ENCODE data around the gene SOCS4. TPM values are rescaled to one million over a fixed set of nuclear protein-coding genes. Genes with fewer than 3 reads are reported as not detected.
"Not testable (repeated sequence)": the region's sequence is repeated elsewhere in the genome, so short reads cannot be mapped to it uniquely, and the experiment has no call there.

SOCS4 gene
- total and polyA plus RNA-seq, 2 of the 13 experiments (the other 11 are each of a cell fraction or from before 2014, with no cell fraction given), result 4.0 to 10.0 TPM

- TF ChIP-seq ZNF775 (CRISPR knock-in tag; IDR thresholded peaks at IDR 0.05; ENCODE audit: borderline replicate concordance) (no peak), ZNF446 (CRISPR knock-in tag; IDR thresholded peaks at IDR 0.05) (no peak)
Observed at GRCh38 chr14:55077170-55078151, 50.4 kb downstream of the SOCS4 start (continued).

- DNase-seq (ENCODE audit: low spot score); H3K9ac ChIP-seq (ENCODE audit: insufficient read depth, low read depth, low read length); H2AFZ ChIP-seq (ENCODE audit: low read length); H3K36me3 ChIP-seq (replicated peaks in 1 of 2; ENCODE audit: control insufficient read depth in 1 of 2, insufficient read depth in 2 of 2, low read length in 2 of 2); H3K27me3 ChIP-seq (ENCODE audit: control insufficient read depth in 1 of 2, insufficient read depth in 2 of 2, low read length in 2 of 2); in situ Hi-C loops (cut with HindIII; ENCODE audit: extremely low pct_ligation_motif_present, low pct_unique_long_range_greater_than_20kb); H3K27ac ChIP-seq (ENCODE audit: extremely low read length, insufficient read depth, low read length); intact Hi-C loops (cut with micrococcal nuclease; ENCODE audit: unreplicated experiment); H3K9me3 ChIP-seq (ENCODE audit: low read length); H3K79me2 ChIP-seq (ENCODE audit: insufficient read depth, low read length); H3K4me3 ChIP-seq (replicated peaks in 1 of 3; ENCODE audit: insufficient read depth in 1 of 3, low read depth in 2 of 3, low read length in 3 of 3); FAIRE-seq; H4K20me1 ChIP-seq (ENCODE audit: insufficient read depth, low read length); BruUV-seq (replicated peaks); CTCF ChIA-PET (ENCODE audit: low intra/inter-chr PET ratio, low total read pairs); ATAC-seq; H3K4me2 ChIP-seq (ENCODE audit: low read depth, low read length): not testable (repeated sequence)
- H3K4me1 ChIP-seq (ENCODE audit: insufficient read depth, low read length), result peaks cover 19% of the 10 kb centered on the region
- POLR2A ChIA-PET, result interaction anchor here (1.1 to 4.9 kb wide), 2 partner anchors 28 kb away, joined by 3 to 27 read pairs; partner anchors contain the start of gene MAPK1IP1L
- 64% methylated on average over 6 of the region's 6 CpGs for WGBS (ENCODE audit: low lambda C conversion rate)
Observed at GRCh38 chr14:55079961-55080360, 52.9 kb downstream of the SOCS4 start.

- Histone ChIP-seq H2AFZ (ENCODE audit: low read length) (no peak overlapping the region), H3K27me3 (ENCODE audit: control insufficient read depth in 1 of 2, insufficient read depth in 2 of 2, low read length in 2 of 2) (no peaks in the 10 kb centered on the region), H3K4me2 (ENCODE audit: low read depth, low read length) (no peak overlapping the region), H3K9me3 (ENCODE audit: low read length) (no peaks in the 10 kb centered on the region), H3K36me3 (replicated peaks in 1 of 2; ENCODE audit: control insufficient read depth in 1 of 2, insufficient read depth in 2 of 2, low read length in 2 of 2) (no peaks in the 10 kb centered on the region), H3K4me1 (ENCODE audit: insufficient read depth, low read length) (0 out of 2 replicates have a peak, but pooled peaks cover 4% of the 10 kb centered on the region), H4K20me1 (ENCODE audit: insufficient read depth, low read length) (no peaks in the 10 kb centered on the region), H3K27ac (ENCODE audit: extremely low read length, insufficient read depth, low read length) (no peak overlapping the region), H3K79me2 (ENCODE audit: insufficient read depth, low read length) (no peaks in the 10 kb centered on the region), H3K4me3 (replicated peaks in 1 of 3; ENCODE audit: insufficient read depth in 1 of 3, low read depth in 2 of 3, low read length in 3 of 3) (no peak overlapping the region), H3K9ac (ENCODE audit: insufficient read depth, low read depth, low read length) (no peak overlapping the region)
- in situ Hi-C loops (cut with HindIII; ENCODE audit: extremely low pct_ligation_motif_present, low pct_unique_long_range_greater_than_20kb) (no loop called here), intact Hi-C loops (cut with micrococcal nuclease; ENCODE audit: unreplicated experiment) (no loop called here)
- CTCF ChIA-PET (ENCODE audit: low intra/inter-chr PET ratio, low total read pairs), result no interaction called here
- DNase-seq (ENCODE audit: low spot score) (no peak), FAIRE-seq (no peak), ATAC-seq (no peak)
- POLR2A ChIA-PET, result interaction anchor here (1.1 kb wide), 1 partner anchor 33 kb away, joined by 3 read pairs; the partner anchor contains the start of gene MAPK1IP1L
- no TSS peak for BruUV-seq (replicated peaks)
- TF ChIP-seq ZNF12 (CRISPR knock-in tag; IDR thresholded peaks at IDR 0.05) (no peak), ZXDC (CRISPR knock-in tag; IDR thresholded peaks at IDR 0.05) (no peak), ZMAT5 (CRISPR knock-in tag; IDR thresholded peaks at IDR 0.05; ENCODE audit: borderline replicate concordance, low read depth) (no peak), ZNF790 (CRISPR knock-in tag; IDR thresholded peaks at IDR 0.05; ENCODE audit: borderline replicate concordance) (no peak), ZIK1 (CRISPR knock-in tag; IDR thresholded peaks at IDR 0.05; ENCODE audit: borderline replicate concordance, low read depth) (no peak), IRF9 (CRISPR knock-in tag; IDR thresholded peaks at IDR 0.05; ENCODE audit: borderline replicate concordance) (no peak)
Observed at GRCh38 chr14:55084401-55085059, 57.5 kb downstream of the SOCS4 start.
